Measurements from ENCODE around the gene SHC2. TPM values are rescaled to one million over a fixed set of nuclear protein-coding genes. Genes with fewer than 3 reads are reported as not detected.
A peak's percentile ranks its signal among the peaks of the same experiment; 100 is the strongest.

Gene SHC2
- total RNA-seq, 1 experiment from 2014 or later, result 2.4 TPM

DNA sequence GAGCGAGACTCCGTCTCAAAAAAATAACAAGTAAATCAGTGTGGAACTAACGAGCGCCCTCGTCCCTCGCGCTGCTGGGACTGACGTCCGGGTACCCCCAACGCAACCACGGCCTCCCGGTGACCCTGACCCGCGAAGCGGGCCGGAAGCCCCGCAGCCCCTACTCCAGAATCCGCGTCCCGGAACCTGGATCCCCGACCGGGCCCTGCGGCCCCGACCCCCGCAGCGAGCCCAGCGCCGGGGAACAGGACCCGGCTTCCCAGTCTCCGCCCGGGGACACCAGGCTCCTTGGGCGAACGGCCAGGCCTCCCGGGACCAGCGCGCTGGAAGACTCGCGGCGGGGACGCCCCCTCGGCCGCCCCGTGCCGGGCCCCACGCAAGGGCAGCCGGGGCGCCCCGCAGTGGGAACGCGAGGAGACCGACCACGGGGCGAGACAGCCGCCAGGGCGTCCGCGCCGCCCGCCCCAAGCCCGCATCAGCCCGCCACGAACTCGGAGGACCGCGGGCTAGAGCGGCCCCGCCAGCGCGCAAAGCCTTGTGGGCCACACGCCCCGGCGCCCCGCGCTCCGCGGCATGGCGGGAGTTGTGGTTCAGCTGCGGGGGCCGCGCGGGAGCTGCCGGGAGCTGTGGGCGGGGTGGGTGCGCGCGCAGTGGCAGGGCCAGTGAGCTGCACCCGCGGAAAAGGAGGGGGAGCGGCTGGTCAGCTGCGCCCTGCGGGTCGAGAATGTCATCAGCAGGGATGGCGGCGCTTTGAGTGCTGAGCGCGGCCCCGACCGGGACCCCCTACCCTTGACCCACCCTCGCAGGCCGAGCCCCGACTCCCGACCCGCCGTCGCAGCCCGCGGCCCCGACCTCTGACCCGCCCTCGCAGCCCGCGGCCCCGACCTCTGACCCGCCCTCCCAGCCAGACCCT, 27.9 kb upstream of the SHC2 start:
- TF ChIP-seq, protein P1, sequence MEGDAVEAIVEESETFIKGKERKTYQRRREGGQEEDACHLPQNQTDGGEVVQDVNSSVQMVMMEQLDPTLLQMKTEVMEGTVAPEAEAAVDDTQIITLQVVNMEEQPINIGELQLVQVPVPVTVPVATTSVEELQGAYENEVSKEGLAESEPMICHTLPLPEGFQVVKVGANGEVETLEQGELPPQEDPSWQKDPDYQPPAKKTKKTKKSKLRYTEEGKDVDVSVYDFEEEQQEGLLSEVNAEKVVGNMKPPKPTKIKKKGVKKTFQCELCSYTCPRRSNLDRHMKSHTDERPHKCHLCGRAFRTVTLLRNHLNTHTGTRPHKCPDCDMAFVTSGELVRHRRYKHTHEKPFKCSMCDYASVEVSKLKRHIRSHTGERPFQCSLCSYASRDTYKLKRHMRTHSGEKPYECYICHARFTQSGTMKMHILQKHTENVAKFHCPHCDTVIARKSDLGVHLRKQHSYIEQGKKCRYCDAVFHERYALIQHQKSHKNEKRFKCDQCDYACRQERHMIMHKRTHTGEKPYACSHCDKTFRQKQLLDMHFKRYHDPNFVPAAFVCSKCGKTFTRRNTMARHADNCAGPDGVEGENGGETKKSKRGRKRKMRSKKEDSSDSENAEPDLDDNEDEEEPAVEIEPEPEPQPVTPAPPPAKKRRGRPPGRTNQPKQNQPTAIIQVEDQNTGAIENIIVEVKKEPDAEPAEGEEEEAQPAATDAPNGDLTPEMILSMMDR (IDR thresholded peaks at IDR 0.05; ENCODE audit: insufficient read depth in 1 of 2, low read depth in 1 of 2, low read length in 1 of 2, severe bottlenecking in 1 of 2, unreplicated experiment in 1 of 2), result no peak
- H3K36me3 Mint-ChIP-seq (ENCODE audit: insufficient read depth, unreplicated experiment), result peaks cover 15% of the 10 kb centered on the region
- peaks cover 6% of the 10 kb centered on the region for H3K9me3 Mint-ChIP-seq (ENCODE audit: unreplicated experiment)
- H3K27ac Mint-ChIP-seq (ENCODE audit: unreplicated experiment), result peak overlapping the region; percentile 55
- no peaks in the 10 kb centered on the region for H3K36me3 ChIP-seq (ENCODE audit: control insufficient read depth, insufficient read depth, low read length)
- H3K4me3 ChIP-seq (ENCODE audit: low read depth, low read length), result peak overlapping the region; percentile 56
- TSS peak; percentile 70 for BruUV-seq (replicated peaks)
- H3K4me1 Mint-ChIP-seq (ENCODE audit: low read depth, unreplicated experiment), result peaks cover 5% of the 10 kb centered on the region
- ChIA-PET CTCF (interaction anchor here (0.6 to 1.6 kb wide), 3 partner anchors 18 to 295 kb away, joined by 3 to 13 read pairs (median 3); partner anchors contain the start of gene TPGS1), POLR2A (interaction anchor here (0.6 to 0.9 kb wide), 2 partner anchors 18 to 968 kb away, joined by 3 to 8 read pairs; partner anchors contain the start of gene TPGS1)
- H3K4me3 Mint-ChIP-seq (ENCODE audit: unreplicated experiment), result peak overlapping the region; percentile 72
- DNase-seq, result peak; percentile 92 to 97
- no peaks in the 10 kb centered on the region for H3K27me3 ChIP-seq (replicated peaks; ENCODE audit: control insufficient read depth, insufficient read depth, low read length)
- H3K4me1 ChIP-seq, result peaks cover 5% of the 10 kb centered on the region; the same call in 1 of the 2 replicates
- intact Hi-C loops (cut with micrococcal nuclease; ENCODE audit: unreplicated experiment), result loop anchor here (1.0 kb wide), 1 partner anchor 19 kb away; the partner anchor contains the start of gene TPGS1
- no peaks in the 10 kb centered on the region for H3K27me3 Mint-ChIP-seq (ENCODE audit: insufficient read depth, unreplicated experiment)
- no peaks in the 10 kb centered on the region for H3K9me3 ChIP-seq

DNA sequence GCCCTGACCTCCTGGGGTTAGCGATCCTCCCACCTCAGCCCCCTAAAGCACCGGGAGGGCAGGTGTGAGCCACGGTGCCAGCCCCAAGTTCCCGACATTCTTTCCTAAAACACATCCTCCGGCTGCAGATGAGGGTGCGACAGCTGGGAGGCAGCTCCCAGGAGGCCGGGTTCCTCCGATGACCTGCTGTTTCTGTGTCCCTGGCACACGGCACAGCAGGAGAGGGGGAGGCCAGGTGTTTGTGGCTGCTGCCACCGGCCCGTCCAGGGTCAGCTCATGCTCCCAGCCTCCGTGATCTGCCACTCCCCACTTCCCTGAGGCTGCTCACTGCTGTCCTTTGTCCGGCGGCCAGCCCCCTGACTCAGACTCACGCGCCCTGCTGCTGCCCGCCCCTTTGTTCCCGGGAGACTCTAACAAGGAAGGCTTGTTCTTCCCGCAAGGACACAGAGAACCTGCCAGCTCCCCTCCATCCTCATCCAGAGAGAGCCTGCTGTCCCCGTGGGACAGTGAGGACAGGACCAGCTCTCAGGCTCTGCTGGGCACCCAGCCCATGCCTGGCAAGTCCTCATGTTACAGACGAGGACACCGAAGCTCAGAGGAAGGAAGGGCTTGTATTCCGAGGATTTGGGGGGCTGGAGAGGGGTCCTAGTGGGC, 24.9 kb upstream of the SHC2 start:
- Mint-ChIP-seq H3K27ac (ENCODE audit: unreplicated experiment) (no peak overlapping the region), H3K36me3 (ENCODE audit: insufficient read depth, unreplicated experiment) (peaks cover 7% of the 10 kb centered on the region), H3K4me3 (ENCODE audit: unreplicated experiment) (peak overlapping the region; percentile 47), H3K4me1 (ENCODE audit: low read depth, unreplicated experiment) (no peaks in the 10 kb centered on the region), H3K9me3 (ENCODE audit: unreplicated experiment) (peaks cover 11% of the 10 kb centered on the region), H3K27me3 (ENCODE audit: insufficient read depth, unreplicated experiment) (no peaks in the 10 kb centered on the region)
- Histone ChIP-seq H3K9me3 (no peaks in the 10 kb centered on the region), H3K36me3 (ENCODE audit: control insufficient read depth, insufficient read depth, low read length) (no peaks in the 10 kb centered on the region), H3K4me1 (peaks cover 5% of the 10 kb centered on the region; the same call in 1 of the 2 replicates), H3K4me3 (ENCODE audit: low read depth, low read length) (peak overlapping the region; percentile 19), H3K27me3 (replicated peaks; ENCODE audit: control insufficient read depth, insufficient read depth, low read length) (no peaks in the 10 kb centered on the region)
- TF ChIP-seq, protein P1 (IDR thresholded peaks at IDR 0.05; ENCODE audit: insufficient read depth in 1 of 2, low read depth in 1 of 2, low read length in 1 of 2, severe bottlenecking in 1 of 2, unreplicated experiment in 1 of 2), result no peak
- intact Hi-C loops (cut with micrococcal nuclease; ENCODE audit: unreplicated experiment), result no loop called here
- no TSS peak for BruUV-seq (replicated peaks)
- no peak for DNase-seq
- POLR2A ChIA-PET, result no interaction called here
- CTCF ChIA-PET, result no interaction called here

DNA sequence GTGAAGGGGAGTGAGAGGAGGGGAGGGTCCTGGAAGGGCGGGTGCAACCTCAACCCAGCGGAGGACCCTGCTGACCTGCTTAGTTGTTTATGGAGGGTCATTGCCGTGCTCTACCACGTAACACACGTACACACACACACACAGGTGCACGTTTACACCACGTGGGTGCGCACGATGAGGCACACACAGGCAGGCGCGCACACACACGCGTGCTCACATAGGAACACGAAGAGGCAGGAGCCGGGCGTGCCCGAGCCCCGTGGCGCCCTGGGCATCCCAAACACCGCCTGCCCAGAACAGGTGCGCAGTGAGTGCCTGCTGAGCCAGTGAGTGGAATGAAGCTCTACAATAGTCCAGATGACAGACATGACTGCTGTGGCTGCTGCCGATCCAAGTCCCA, 24.2 kb upstream of the SHC2 start:
- intact Hi-C loops (cut with micrococcal nuclease; ENCODE audit: unreplicated experiment), result no loop called here
- H3K9me3 Mint-ChIP-seq (ENCODE audit: unreplicated experiment), result peaks cover 17% of the 10 kb centered on the region

More for the DNA sequence above, 24.2 kb upstream of the SHC2 start:
- H3K36me3 ChIP-seq (ENCODE audit: control insufficient read depth, insufficient read depth, low read length), result no peaks in the 10 kb centered on the region
- POLR2A ChIA-PET, result no interaction called here
- no peak overlapping the region for H3K4me3 ChIP-seq (ENCODE audit: low read depth, low read length)
- Mint-ChIP-seq H3K36me3 (ENCODE audit: insufficient read depth, unreplicated experiment) (peaks cover 13% of the 10 kb centered on the region), H3K4me3 (ENCODE audit: unreplicated experiment) (no peak overlapping the region), H3K4me1 (ENCODE audit: low read depth, unreplicated experiment) (no peaks in the 10 kb centered on the region), H3K27me3 (ENCODE audit: insufficient read depth, unreplicated experiment) (no peaks in the 10 kb centered on the region), H3K27ac (ENCODE audit: unreplicated experiment) (no peak overlapping the region)
- TF ChIP-seq, protein P1 (IDR thresholded peaks at IDR 0.05; ENCODE audit: insufficient read depth in 1 of 2, low read depth in 1 of 2, low read length in 1 of 2, severe bottlenecking in 1 of 2, unreplicated experiment in 1 of 2), result no peak
- no peaks in the 10 kb centered on the region for H3K9me3 ChIP-seq
- no TSS peak for BruUV-seq (replicated peaks)
- no peak for DNase-seq
- H3K27me3 ChIP-seq (replicated peaks; ENCODE audit: control insufficient read depth, insufficient read depth, low read length), result no peaks in the 10 kb centered on the region
- peaks cover 5% of the 10 kb centered on the region; the same call in 1 of the 2 replicates for H3K4me1 ChIP-seq
- CTCF ChIA-PET, result no interaction called here
